Fibroblast of the aortic adventitia (primary cell): Measurements from ENCODE around the gene TMEM91. TPM values are rescaled to one million over a fixed set of nuclear protein-coding genes. Genes with fewer than 3 reads are reported as not detected.
A peak's percentile ranks its signal among the peaks of the same experiment; 100 is the strongest.

Source experiments
- DNase-seq: peaks from one replicate; pipeline ENCODE4 v3.0.0-alpha.2; 2010; ENCODE audit warnings: low read depth
- H3K4me3 ChIP-seq: 2 replicates; pipeline ENCODE4 v1.5.1; 2011; ENCODE audit warnings: low read depth, mild to moderate bottlenecking, control low read depth, low read length, moderate library complexity
- total RNA-seq: library from RNA; depleted of rRNA; stranded (reverse); fragments of >200 nt; gene quantifications from 2 replicates; pipeline ENCODE4 v1.2.3, GENCODE V29; 2012; ENCODE audit warnings: low replicate concordance
- TF ChIP-seq, protein P1 (sequence below): IDR thresholded peaks from 2 replicates; pipeline ENCODE4 v1.5.1; 2011; ENCODE audit warnings: mild to moderate bottlenecking, low read length, control low read depth, inconsistent platforms; ENCODE audit not compliant: insufficient read depth

The TMEM91 gene
- total RNA-seq, 1 donor = 5.6 TPM

DNA sequence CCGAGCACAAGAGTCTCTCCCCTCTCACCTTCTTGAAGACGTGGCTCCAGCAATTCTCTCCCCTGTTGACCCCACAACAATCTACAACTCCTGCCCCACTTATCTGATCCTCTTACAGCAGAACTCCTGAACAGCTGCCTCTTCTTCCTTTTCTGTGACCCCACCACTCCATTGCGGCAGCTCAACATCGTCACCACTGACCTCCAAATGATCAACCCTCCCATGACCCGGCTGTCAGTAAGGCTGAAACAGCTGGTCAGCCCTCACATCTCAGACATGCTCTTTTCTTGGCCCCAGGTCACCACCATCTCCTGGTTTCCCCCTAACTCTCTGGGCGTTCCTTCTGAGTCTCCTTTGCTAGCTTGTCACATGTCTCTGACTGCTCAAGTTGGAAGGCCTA lies 19.0 kb downstream of the TMEM91 start:
- H3K4me3 ChIP-seq = no peak overlapping the region
- DNase-seq = no peak
- TF ChIP-seq, protein P1, sequence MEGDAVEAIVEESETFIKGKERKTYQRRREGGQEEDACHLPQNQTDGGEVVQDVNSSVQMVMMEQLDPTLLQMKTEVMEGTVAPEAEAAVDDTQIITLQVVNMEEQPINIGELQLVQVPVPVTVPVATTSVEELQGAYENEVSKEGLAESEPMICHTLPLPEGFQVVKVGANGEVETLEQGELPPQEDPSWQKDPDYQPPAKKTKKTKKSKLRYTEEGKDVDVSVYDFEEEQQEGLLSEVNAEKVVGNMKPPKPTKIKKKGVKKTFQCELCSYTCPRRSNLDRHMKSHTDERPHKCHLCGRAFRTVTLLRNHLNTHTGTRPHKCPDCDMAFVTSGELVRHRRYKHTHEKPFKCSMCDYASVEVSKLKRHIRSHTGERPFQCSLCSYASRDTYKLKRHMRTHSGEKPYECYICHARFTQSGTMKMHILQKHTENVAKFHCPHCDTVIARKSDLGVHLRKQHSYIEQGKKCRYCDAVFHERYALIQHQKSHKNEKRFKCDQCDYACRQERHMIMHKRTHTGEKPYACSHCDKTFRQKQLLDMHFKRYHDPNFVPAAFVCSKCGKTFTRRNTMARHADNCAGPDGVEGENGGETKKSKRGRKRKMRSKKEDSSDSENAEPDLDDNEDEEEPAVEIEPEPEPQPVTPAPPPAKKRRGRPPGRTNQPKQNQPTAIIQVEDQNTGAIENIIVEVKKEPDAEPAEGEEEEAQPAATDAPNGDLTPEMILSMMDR = no peak

DNA sequence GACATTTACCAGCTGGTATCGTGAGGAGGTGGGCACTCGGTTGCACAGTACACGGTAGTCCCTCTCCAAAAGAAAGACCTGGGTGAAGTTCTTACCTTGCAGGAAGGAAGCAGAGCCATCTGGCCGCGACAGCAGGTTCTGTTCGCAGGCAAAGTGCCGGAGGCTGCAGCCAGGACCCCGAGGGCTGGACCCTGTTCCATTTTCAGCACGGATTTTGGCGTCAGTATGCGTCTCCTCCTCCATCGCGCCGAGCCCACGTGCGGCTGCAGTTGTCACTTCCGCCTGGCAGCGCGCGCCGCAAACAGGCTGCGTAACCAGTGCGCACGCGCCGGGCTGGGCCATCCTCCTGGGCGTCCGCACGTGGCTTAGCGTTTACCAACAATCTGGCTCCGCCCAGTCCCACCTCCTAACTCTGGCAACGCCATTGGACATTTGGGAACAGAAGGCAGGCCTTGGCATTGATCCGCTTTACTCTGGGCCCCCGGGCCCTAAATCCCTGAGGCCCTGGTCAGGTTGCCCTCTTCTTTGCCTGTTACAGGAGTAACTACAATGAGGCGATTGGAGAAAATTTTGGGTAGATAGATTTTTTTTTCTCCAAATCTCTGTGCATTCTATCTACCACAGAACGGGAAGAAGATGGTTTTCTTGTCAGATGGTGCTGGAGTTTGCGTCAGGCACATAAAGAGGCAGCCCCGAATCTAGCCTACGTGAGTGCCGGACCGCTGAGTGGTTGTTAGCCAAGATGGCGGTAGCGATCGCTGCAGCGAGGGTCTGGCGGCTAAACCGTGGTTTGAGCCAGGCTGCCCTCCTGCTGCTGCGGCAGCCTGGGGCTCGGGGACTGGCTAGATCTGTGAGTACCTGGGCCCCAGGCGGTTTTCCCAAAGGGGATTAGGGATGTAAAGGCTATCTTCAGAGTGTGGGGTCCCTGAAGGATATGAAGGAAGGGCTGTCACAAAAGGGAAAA lies 21.0 kb downstream of the TMEM91 start, which contains the start of the genes BCKDHA and EXOSC5:
TSS of gene BCKDHA (plus strand) at position 733 of the 964 bp plus-strand sequence. CDS start at position 743, 10 bp downstream.
TSS of gene EXOSC5 (minus strand) at position 274 of the 964 bp plus-strand sequence. CDS start at position 243, 31 bp downstream.
- peak; percentile 100 for DNase-seq
- TF ChIP-seq, protein P1 = no peak
- peak within 1 kb of the TSS; percentile 99 for H3K4me3 ChIP-seq

DNA sequence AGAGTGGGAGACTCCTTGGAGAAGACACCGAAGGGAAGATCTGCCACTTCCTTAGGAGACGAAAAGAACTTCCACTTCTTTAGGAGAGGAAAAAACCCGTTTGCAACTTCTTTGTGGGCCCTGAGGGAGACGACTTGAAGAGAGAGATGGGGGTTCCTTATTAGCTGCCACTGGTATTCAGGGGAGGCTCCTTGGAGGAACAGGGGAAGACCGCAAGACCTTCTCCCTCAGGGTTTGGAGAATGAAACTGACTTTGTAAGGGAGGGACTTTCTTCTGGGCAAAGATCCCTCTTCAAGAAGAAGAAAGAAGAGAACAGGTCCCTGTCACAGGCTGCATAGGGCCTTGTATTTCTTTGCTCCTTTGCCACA lies 21.7 kb downstream of the TMEM91 start:
- TF ChIP-seq, protein P1 = no peak
- no peak for DNase-seq
- H3K4me3 ChIP-seq = peak overlapping the region; percentile 89

DNA sequence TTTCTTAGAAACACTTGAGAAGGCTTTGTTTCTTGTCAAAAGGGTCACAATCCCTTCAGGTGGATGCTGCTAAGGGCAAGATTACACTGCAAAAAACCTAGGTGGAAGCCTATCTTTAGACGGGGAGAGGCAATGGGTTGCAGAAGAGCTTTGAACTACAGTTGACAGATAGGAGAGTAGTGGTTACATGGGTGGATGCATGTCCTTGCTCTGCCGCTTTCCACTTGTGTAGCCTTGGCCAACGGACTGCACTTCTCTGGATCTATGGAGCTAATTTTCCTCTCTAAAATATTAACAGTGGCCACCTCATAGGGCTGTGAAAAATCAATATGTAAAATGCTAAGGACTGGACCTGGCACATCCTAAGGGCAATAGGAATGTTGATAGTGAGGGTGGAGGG lies 22.3 kb downstream of the TMEM91 start:
- H3K4me3 ChIP-seq = peak overlapping the region; percentile 89
- TF ChIP-seq, protein P1 = no peak
- no peak for DNase-seq

DNA sequence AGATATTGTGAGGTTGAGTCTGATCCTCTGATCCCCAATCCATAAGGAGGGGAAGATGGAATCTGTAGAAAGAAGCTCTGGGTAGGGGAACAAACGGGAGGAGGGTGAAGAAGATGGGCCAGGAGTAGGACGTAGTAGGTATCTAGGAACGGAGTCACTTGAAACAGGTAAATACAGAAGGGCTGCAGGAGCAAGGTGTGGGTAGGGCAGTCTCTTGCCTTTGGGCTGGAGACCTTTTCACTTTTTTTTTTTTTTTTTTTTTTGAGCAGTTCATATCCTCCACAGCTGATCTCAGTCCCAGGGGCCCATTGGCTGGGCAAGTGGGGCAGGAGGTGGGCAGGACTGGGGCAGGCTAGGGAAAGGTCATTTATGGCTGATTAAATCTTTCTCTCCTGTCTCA lies 22.8 kb downstream of the TMEM91 start:
- H3K4me3 ChIP-seq = peak overlapping the region; percentile 89
- TF ChIP-seq, protein P1 = no peak
- no peak for DNase-seq

DNA sequence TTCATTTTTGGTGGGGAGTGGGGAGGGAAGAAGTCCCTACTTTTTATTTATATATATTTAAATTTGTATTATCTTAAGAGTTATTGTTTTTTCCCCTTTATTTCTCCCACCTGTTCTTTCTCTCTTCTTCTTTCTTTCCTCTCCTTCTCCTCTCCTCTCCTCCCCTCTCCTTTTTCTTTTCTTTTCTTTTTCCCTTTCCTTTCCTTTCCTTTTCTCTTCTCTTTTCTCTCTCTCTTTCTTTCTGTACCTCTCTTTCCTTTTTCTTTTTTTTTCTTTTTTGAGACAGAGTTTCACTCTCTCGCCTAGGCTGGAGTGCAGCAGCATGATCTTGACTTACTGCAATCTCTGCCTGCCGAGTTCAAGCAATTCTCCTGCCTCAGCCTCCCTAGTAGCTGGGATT lies 23.2 kb downstream of the TMEM91 start:
- no peak overlapping the region for H3K4me3 ChIP-seq
- DNase-seq = no peak
- TF ChIP-seq, protein P1 = no peak
